Suppressor macrophage (primary cell): ENCODE results near the gene PLLP.
"Not testable (repeated sequence)": the region's sequence is repeated elsewhere in the genome, so short reads cannot be mapped to it uniquely, and the experiment has no call there.

Source experiments
- DNase-seq, 4 experiments: peaks; one replicate each; pipeline ENCODE4 v3.0.0-alpha.2; 2020 to 2022

PLLP gene

DNA sequence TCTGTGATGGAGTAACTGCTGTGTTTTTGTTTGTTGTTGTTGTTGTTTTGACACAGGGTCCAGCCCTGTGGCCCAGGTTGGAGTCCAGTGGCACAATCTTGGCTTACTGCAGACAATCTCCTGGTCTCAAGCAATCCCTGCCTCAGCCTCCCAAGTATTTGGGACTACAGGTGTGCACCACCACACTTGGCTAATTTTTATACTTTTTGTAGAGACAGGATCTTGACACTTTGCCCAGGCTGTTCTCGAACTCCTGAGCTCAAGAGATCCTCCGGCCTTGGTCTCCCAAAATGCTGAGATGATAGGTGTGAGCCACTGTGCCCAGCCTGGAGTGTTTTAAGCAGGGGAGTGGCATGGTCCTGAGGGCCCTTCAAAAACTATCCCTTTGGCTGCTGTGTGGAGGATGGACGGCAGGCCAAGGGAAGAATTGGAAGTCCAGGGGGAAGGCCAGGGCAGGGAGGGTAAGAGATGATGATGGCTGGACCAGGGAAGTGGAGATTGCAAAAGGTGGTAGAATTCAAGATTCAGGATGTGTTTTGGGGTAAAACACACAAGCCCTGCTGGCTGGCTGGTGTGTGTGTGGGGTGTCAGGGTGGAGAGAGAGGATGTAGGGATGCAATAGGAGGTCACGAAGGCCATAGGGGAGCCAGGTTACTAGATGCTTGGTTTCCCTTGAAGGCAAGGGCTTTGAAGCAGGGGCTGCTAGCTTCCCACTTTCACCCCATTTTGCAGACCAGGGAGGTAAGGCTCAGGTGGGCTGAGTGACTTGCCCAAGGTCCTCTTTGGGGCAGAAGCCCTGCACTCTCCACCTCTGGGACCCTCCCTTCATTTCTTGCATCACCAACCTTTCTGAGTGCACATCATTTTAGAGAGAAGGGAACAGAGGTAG, 18.8 kb upstream of the PLLP start:
- DNase-seq: no peak

DNA sequence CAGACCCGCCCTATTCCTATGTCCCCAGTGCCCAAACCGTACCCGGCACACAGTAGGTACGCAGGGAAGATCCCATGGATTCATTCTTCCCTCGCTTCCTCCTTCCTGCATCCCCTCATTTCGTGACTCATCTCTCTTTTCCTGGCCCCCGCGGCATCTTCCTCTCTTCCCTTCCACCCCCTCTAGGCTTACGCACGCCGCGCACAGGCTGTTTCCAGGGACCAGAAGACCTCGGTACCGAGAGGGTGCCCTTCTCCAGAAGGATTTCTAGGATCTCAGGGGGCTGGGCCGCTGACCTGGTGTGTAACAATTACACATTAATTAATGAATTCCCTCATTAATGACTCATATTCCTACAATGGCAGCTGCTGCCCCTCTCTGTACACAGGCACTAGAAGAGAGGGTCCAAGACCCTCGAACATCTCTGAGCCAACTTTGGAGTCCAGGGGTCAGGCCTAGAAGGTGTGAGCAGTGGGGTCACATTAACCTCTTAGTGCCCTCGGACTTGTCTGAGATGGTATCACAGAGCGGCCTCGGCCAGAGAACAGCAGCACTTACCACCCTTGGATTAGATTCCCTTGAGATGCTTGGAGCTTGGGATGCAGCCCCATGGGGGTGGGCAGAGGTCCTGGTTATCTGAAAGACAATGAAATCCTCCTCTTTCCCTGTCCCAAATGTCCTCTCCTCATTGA, 16.8 kb upstream of the PLLP start:
- DNase-seq: no peak

DNA sequence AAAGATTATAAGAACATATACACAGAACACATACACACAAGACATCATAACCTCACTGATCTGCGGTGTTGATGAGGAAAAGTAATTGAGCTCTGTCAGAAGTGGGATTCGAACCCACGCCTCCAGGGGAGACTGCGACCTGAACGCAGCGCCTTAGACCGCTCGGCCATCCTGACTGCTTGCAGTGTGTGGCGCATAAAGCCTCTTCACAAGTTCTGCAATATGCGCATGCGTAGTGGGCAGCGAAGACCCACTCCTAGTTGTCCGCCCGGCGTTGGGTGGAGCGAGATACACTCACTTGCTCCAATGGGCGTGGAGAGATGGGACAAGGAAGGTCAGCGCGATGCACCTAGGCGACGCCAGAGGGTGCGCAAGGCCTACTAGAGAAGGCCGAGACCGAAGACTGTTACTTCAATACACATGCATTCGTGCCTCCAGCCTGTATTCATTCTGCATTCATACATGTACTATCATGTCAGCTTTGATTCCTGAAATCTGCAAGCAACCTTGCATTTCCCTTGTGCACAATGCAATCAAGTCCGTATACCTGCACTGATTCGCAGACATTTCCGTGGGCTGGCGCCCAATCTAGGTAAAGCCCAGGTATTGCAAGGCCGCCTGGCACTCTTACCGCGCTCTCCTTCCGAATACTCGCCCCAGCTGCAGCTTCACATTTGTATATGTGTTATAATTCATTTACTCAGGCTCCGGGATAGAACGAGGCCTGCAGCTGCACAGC, 16.1 kb upstream of the PLLP start:
- peak; percentile 98 to 100 (median 99) for DNase-seq

DNA sequence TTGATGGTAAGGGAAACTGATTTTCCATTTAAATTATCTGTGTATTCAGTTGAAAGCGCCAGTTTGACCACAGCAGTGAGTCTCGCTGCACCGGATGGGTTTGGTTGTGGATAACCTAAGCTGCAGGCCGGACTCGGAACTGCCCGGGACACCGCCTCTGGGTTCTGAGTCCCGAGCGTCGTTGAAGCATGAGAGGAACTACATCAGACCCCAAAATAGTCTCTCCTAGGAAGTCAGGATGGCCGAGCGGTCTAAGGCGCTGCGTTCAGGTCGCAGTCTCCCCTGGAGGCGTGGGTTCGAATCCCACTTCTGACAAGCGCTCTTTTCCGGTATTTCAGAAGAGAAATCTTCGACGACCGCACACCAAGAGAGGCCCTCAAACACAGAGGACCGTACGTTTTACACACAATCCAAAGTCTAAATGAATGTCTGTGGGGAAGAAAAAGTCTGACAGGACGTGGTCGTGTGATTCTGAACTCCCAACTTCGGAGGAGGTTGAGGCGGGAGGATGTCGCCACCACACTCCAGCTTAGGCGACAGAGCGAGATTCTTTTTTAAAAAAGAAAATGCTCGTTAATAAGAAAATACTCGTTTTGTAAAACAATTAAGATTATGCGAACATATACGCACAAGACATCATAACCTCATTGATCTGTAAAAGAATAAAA, 15.4 kb upstream of the PLLP start:
- DNase-seq: peak; percentile 91 to 95 (median 94)

DNA sequence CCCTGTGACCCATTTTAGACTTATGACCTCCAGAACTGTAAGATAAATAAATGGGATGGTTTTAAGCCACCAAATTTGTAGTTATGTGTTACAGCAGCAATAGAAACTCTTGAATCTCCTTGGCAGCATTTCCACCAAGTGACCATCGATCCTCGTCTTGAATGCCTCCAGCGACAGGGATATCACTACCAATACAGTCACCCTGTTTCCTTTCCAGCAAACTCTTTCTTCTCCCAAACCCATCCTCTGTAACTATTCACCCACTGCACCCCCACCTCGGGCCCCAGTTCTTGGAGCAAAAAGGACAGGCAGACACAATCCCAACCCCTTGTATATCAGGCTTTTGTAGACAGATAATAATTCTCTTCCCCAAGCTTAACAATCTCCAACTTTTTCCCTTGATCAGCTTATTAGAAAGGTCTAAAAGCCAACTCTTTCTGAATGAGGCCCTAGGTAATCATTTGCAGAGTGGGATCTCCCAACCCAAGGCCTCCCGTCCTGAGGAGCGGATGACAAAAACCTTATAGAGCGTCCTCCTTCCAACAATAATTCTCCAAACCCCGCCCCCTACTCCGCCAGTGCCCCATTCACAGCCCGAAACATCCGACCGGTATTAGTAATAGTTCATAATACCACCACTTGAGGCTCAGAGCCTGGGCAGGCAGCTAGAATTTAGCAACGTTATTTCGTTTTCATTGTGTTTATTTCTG, 14.7 kb upstream of the PLLP start:
- no peak for DNase-seq

DNA sequence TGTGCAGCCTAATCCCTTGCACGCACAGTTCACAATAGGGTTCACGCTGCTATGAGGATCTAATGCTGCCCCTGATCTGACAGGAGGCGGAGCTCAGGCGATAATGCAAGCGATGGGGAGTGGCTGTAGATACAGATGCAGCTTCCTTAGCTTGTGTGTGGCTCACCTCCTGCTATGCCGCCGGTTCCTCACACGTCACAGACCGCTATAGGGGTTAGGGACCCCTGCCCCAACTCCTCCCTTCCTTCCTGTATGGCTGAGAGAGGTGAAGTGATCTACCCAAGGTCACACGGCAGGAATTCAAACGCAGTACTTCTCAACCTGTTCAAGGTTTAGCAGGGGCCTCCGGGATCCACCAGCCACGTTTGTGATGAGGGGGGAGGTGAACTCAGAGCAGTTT, 13.4 kb upstream of the PLLP start:
- DNase-seq: no peak

DNA sequence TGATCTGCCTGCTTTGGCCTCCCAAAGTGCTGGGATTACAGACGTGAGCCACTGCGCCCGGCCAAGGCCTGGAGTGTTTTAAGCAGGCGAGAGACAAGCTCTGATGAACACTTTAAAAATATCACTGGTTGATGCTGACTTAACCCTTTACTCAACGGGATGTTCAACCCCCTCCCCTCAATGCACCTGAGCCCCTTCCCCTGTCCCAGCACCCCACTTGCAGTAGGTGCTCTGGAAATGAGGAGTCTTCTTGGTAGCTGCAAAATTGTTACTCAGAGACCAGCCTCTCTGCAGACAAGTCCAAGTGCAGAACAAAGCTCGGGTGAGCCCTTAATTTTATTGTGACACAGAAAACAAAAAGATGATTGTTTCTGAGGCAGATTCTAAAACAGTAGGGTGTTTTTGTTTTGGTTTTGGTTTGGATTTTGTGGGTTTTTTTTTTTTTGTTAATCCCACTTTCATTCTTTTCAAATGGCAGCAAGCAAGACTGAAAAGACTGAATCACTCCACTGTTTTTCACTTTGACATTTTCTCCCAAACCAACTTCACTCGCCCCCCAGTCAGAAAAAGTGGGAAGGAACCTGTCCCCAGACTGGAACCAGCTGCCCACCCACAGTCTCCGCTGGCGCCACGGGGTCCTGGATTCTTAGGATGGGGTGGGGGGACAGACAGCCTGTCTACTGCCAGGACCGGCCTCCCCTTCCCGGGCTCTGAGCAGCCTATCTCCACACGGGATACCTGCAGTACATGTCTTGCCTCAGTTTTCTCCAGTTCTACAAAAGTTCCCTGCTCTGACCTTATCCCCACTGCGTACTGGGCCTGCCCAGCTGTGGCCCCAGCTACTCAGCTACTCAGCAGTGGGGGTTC, 5.2 kb upstream of the PLLP start:
- no peak for DNase-seq

DNA sequence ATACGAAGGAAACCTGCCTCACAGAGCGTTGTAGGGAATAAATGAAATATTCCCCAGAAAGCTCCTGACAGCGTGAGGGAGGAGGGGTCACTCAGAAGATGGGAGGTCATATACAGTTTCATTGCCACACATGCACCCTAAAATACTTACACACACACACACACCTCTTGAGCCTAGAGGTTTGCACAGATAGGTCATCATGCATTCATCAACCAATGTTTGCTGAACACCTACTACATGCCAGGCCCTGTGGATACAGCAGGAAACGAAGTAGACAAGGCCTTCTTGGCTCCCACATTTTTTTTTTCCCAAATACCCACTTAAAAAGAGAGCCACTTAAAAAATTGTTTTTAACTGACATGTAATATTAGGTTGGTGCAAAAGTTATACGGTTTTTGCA, 907 bp upstream of the PLLP start:
- DNase-seq: no peak

DNA sequence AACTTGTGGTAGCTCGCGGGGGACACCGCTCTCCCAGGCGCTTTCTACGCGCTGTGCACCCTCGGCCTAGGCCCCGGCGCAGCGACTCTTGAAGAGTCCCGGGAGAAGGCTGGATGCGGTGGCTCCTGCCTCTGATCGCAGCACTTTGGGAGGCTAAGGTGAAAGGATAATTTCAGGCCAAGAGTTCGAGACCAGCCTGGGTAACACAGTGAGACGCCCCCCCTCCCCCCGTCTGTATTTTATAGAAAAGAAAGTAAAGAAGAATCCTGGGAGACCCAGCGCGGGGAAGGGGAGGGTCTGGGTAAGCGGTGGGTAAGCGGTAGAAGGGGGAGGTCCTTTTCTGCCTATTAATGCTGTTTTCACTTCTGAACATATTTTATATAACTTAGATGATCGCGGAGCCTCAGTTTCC, 486 bp upstream of the PLLP start:
- no peak for DNase-seq

DNA sequence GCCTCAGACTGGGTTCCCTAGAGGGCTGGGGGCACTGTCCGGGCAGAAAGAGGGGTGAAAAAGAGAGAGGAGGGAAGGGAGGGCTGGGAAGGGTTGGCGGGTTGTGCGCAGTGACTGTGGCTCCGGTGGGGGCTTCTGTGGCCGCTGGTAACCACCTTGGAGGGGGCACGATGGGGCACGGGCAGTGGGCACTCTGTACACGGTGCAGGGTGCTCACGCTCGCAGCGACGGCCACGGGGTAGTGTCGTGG, 588 bp downstream of the PLLP start:
- DNase-seq: no peak

DNA sequence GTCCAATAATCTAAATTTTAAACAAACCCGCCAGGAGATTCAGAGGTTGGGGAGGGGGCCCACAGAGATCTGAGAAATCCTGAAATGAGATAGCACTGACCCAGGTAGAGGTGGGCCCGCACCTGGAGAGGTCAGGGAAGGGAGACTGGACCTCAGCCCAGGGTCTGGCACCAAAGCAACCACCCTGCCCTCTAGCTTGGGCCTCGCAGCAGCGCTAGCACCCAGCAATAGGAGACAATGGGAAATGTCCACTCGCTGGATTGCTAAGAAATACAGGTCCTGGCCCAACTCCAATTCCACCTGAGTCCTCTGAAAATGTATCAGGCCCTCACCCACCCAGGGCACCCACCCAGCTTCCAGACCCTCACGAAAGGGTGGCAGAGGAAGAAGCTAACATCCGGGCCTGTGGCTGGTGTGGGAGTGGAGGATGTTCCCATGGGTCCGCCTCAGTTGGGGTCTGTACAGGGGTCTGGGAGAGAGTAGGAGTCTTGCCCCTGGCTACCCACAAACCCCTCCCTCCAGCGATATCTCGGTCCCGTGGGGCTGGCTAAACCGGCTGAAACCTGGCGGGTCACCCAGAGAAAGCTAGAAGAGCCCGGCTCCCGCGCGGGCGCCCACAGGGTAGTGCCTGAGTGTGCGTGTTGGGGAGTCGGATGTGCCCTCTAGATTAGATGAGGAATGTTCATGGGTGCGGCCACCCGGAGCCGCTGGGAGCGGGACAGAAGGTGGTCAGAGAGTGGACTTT, 1.1 kb downstream of the PLLP start:
- DNase-seq: no peak

DNA sequence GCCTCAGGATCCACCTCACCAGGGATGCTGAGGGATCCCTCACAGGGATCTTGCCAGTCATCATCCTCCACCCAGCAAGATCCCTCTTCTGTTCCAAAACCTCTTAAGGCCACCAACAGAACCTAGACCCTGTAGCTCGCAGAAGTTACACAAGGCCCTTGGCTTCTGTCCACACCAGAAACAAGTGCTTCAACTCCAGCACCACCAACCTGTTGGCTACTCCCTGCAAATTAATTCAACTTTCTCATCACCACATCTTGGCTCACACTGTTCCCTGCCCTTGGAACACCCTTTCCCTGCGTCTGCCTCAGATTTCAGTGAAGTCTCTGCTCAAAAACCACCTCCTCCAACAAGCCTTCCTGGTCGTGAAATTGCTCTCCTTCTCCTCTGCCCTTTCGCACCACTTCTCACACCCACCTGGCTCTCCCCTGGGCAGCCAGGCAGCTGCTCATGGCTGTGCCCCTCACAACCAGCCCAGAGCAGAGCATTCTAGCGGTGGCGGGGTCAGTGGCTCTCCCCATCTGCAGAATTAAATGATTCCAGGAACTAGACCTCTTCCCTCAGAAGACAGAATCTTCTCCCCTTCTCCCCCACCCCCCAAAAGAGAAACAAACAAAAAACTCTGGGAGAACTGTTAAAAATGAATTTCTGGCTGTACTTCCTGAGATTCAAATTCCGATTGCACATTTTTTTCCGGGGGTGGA, 1.8 kb downstream of the PLLP start:
- no peak for DNase-seq

DNA sequence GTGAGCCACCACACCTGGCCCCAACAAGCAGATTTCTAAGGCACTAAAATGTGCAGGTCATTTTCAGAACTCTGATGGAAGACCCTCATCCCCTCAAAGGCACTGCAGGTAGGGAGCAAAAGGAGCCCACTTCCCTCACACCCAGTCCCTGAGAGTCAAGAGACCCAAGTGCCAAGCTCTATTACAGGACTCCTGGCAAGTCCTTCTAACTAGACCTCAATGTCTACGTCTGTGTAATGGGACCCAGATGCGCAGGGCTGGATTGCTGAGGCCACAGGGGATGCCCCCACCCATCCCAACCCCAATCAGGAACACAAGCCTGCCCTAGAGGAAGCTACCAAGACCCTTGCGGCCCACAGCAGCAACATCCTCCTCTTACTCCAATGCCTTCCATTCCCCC, 2.7 kb downstream of the PLLP start:
- no peak for DNase-seq

DNA sequence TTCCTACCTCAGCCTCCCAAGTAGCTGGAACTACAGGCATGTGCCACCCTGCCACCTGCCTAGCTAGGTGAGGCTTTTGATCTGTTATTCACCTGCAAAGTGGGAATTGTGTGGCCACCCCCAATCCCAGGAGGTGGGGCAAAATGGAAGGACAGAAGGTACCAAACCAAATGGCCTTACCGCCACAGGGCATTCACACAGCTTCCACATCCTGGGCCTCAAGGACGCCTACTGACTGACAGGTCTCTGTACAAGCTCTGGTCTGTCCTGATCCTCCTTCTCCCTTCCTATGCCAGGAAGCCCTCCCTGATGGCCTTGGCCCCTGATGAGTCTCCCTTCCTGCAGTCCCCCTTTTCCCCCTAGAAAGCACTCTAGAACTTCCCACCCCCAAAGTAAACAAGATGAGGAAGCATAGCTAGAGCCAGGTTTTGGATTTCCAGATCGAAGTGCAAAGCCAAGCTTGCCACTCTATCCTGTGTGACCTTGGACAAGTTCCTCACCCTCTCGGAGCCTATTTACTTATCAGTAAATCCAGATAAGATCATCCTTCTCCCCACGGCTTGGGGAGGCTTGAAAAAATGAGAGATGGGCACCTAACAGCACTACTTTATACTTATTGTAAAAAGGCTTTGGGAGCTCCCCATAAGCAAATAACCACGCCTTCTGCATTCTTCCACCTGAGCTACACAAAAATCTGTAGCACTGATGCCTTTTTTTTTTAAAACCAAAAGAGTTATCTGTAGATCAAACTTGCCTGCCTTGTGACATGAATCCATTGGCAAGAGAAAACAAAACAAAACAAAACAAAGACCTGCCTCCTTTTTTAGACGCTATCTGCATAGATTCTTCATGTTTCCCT, 4.5 kb downstream of the PLLP start:
- no peak for DNase-seq

DNA sequence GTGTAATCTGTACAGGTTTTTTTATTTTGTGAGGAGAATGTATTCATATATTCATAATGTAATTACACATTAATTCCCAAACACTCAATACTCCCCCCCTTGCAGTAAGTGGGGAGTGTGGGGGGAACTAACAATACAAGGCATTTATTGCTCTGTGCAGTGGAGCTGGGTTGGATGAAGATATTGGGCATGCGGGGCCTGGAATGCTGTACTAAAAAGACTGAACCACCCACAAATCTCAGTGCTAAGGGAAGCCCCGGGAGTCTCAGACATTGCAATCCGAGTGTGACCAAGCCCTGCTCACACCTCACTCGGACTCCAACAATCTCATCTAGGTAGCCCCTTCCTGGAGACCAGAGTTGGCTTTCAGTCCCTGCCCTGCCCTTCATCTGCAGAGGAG, 6.0 kb downstream of the PLLP start:
- DNase-seq: no peak

DNA sequence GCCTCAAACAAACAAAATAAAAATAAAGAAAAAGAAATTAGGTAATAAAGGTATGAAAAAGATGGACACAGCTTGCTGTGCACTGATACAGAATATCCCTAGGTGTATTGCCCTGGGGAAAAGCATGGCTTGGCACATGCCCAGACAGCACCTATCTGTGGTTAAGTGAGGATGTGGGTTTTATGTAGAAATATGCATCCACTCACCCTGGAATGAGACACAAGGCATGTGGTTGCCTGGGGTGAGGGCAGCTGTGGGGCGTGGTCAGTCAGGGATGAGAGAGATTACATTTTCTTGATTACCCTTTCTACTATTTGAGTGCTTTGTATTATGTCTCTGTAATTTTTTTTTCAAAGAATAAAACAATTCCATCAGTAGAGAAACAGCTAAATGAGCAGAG, 6.9 kb downstream of the PLLP start:
- DNase-seq: peak; percentile 42 to 58 (median 52)

DNA sequence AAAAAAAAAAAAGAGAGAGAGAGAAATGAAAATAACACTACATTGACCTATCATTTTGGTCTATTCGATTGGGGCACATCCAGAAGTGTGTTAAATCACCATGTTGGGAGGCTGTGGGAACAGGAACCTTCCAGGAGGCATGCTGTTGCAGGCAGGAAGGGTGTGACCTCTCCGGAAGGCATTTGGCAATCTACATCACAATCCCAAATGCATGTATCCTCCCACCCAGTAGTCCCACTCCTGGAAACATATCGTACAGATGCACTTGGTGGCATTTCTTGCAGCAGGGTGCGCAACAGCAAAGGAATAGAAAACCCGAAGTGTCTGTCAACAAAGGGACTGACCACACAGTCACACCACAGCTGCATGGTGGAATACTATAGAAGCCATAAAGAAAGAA, 7.9 kb downstream of the PLLP start:
- DNase-seq: peak; percentile 65 to 87 (median 82)

DNA sequence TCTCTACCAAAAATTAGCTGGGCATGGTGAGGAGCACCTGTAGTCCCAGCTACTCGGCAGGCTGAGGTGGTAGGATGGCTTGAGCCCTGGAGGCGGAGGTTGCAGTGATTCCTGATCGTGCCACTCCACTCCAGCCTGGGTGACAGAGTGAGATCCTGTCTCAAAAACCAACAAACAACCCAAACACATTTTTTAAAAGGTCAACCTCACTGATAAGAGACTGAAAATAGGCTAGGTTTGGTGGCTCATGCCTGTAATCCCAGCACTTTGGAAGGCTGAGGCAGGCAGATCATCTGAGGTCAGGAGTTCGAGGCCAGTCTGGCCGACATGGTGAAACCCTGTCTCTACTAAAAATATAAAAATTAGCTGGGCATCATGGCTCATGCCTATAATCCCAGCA, 8.5 kb downstream of the PLLP start:
- DNase-seq: not testable (repeated sequence)

DNA sequence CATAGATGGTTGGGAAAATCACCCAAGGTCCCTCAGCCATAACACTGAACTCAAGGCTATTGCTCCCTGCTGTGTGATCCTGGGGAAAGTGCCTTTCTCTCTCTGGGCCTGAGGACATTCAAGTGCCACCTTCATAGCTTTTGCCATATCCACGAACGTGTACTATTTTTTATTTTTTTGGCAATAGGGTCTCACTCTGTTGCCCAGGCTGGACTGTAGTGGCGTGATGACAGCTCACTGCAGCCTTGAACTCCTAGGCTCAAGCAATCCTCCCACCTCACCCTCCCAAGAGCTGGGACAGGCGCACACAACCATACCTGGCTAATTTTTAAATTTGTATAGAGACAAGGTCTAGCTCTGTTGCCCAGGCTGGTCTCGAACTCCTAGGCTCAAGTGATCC, 10.6 kb downstream of the PLLP start:
- no peak for DNase-seq
